ENCODE measurements around the gene MAD1L1.

DNA sequence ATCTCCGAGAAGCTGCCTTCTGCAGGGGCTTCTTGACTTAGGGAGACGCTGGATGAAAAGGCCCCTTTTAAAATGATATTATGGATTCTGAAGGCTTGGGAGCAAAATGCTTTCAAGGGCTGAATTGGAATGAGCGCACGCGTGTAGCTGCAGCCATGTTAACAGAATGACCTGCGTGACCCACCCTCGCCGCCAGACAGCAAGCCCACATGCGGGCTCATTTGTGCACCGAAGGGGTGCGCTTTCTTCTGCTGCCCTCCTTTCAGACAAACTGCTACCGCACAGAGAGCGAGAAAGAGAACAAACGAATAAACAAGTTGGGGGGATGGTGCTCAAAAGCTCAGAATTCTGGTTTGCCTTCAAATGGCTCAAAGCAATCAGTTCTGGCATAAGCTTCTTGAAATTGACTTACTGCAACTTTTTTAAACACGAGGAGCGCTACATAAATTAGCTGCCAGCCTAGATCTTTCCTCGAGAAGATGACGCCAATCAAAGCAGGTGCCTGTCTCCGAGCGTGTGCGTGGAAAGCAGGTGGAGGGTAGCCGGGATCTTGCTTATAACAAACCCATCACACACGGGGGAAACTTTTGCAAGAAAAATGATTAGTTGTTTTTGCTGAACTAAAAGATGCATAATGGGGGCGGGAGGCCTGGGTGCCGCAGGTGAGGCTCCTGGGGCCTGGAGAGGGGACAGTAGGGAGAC is 268.4 kb downstream of the MAD1L1 start:
- TF ChIP-seq POLR2A (IDR thresholded peaks at IDR 0.05; ENCODE audit: low read depth, low read length): no peak
- no peak for TF ChIP-seq TAF1 (IDR thresholded peaks at IDR 0.05; ENCODE audit: borderline replicate concordance, low read depth, low read length)
- no peak for TF ChIP-seq POLR2AphosphoS5 (IDR thresholded peaks at IDR 0.05; ENCODE audit: low read depth, low read length)
